NB4 (cell line): ENCODE results near the gene LMBRD1.
"Not testable (repeated sequence)": the region's sequence is repeated elsewhere in the genome, so short reads cannot be mapped to it uniquely, and the experiment has no call there.

ENCODE experiments used
- DNase-seq: peaks from one replicate; pipeline ENCODE4 v3.0.0; 2010; ENCODE audit warnings: low read depth
- H3K4me3 ChIP-seq: one replicate; pipeline ENCODE4 v1.5.1; 2011; ENCODE audit warnings: mild to moderate bottlenecking, low read depth, low read length, moderate library complexity
- MAX ChIP-seq: IDR thresholded peaks from 2 replicates; pipeline ENCODE4 v1.6.1; 2011; ENCODE audit warnings: low read depth, low read length
- MYC ChIP-seq: IDR thresholded peaks from 2 replicates; pipeline ENCODE4 v1.6.1; 2011; ENCODE audit warnings: low read depth, low read length
- POLR2A ChIP-seq: IDR thresholded peaks from 2 replicates; pipeline ENCODE4 v1.6.1; 2011; ENCODE audit warnings: mild to moderate bottlenecking; ENCODE audit not compliant: insufficient read length; ENCODE audit errors: extremely low read depth
- TF ChIP-seq, protein P1 (sequence below): IDR thresholded peaks from one replicate; pipeline ENCODE4 v1.5.1; 2012; ENCODE audit warnings: low read depth, low read length

LMBRD1 gene

GRCh38 chr6:69832558-69832957 lies 35.7 kb upstream of the LMBRD1 start:
- TF ChIP-seq MYC (no peak), POLR2A (no peak), MAX (no peak)
- TF ChIP-seq, protein P1, sequence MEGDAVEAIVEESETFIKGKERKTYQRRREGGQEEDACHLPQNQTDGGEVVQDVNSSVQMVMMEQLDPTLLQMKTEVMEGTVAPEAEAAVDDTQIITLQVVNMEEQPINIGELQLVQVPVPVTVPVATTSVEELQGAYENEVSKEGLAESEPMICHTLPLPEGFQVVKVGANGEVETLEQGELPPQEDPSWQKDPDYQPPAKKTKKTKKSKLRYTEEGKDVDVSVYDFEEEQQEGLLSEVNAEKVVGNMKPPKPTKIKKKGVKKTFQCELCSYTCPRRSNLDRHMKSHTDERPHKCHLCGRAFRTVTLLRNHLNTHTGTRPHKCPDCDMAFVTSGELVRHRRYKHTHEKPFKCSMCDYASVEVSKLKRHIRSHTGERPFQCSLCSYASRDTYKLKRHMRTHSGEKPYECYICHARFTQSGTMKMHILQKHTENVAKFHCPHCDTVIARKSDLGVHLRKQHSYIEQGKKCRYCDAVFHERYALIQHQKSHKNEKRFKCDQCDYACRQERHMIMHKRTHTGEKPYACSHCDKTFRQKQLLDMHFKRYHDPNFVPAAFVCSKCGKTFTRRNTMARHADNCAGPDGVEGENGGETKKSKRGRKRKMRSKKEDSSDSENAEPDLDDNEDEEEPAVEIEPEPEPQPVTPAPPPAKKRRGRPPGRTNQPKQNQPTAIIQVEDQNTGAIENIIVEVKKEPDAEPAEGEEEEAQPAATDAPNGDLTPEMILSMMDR, result no peak
- no peak overlapping the region for H3K4me3 ChIP-seq
- no peak for DNase-seq

GRCh38 chr6:69827276-69827893 lies 30.6 kb upstream of the LMBRD1 start:
- no peak for DNase-seq
- H3K4me3 ChIP-seq, result no peak overlapping the region
- TF ChIP-seq POLR2A (no peak), MYC (no peak), MAX (no peak)
- TF ChIP-seq, protein P1, result no peak

DNA sequence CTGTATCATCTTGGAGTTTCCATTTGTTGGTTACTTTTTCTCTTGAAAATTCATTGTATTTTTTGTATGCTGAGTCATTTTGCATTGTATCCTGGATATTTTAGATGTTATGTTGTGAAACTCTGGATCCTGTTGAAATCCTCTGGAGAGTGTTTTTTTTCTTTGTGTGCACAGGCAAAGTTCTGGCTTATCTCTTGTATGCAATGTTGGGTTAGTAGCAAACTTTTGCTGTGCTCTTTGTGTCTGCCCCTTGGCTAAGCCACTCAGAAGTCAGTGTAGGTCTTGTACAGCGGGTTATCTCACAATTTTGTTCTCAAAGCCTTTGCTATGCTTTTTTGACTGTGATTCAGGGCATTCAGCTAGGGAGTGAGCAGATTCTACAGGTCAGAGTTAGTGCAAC lies 29.1 kb upstream of the LMBRD1 start:
- no peak overlapping the region for H3K4me3 ChIP-seq
- DNase-seq, result peak; percentile 7
- no peak for TF ChIP-seq POLR2A
- TF ChIP-seq, protein P1, result no peak
- no peak for TF ChIP-seq MYC
- no peak for TF ChIP-seq MAX

DNA sequence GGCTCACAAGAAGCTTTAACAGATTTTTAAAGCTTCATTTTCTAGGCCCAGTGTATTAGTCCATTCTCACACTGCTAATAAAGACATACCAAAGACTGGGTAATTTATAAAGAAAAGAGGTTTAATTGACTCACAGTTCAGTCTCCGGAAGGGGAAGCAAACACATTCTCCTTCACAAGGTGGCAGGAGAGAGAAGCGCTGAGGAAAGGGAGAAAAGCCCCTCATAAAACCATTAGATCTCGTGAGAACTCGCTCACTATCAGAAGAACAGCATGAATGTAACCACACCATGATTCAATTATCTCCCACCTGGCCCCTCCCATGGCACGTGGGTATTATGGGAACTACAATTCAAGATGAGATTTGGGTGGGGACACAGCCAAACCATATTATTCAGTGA lies 27.5 kb upstream of the LMBRD1 start:
- not testable (repeated sequence) for H3K4me3 ChIP-seq, DNase-seq

- no peak for DNase-seq
- TF ChIP-seq MYC (no peak), MAX (no peak), POLR2A (no peak)
- TF ChIP-seq, protein P1, result no peak
- H3K4me3 ChIP-seq, result no peak overlapping the region
These were observed 23.6 kb upstream of the LMBRD1 start for GRCh38 chr6:69820438-69820837.

DNA sequence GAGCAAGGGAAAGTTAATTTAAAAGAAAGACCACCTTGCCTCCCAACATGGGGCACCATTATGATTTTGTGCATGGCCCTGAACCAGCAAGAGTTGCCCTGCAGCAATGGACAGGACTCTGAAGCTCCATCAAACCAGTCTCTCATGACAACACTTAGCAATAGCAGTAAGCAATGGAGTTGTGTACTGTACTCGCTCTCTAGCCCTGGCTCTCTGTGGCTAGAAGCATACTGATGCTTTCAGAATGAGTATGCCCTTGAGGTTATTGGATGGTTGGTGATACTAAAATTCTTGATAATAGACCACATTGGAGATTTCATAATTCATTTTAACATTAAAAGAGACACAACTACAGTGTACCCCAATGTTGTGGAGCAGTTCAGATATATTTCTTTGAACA lies 23.2 kb upstream of the LMBRD1 start:
- no peak for TF ChIP-seq MAX
- no peak for TF ChIP-seq POLR2A
- TF ChIP-seq MYC, result no peak
- DNase-seq, result no peak
- H3K4me3 ChIP-seq, result no peak overlapping the region

GRCh38 chr6:69819138-69819537 lies 22.3 kb upstream of the LMBRD1 start:
- H3K4me3 ChIP-seq, result no peak overlapping the region
- DNase-seq, result no peak
- TF ChIP-seq POLR2A, result no peak
- TF ChIP-seq, protein P1, result no peak
- no peak for TF ChIP-seq MYC
